ENCODE data around the gene RUVBL1.
"Not testable (repeated sequence)": the region's sequence is repeated elsewhere in the genome, so short reads cannot be mapped to it uniquely, and the experiment has no call there.

RUVBL1 gene

DNA sequence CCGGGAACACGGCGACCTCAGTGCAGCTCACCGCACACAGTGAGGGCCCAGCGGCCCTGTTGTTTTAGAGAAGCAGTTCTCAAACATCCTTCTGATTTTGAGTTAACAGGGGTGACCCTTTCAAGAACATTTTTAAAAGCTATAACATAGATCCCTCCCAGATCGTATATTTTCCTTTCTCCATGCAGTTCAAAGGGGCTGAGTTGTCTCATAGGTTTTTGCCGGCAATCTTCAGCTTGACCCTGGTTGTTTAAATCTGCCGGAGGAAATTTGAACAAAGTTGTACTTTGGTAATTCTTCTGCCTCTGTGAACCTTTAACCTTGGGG is 44.0 kb upstream of the RUVBL1 start:
- no peak overlapping the region for H3K4me3 ChIP-seq (ENCODE audit: low read depth, low read length)
- H3K27me3 ChIP-seq (replicated peaks): no peaks in the 10 kb centered on the region
- no peak for DNase-seq
- H3K27ac ChIP-seq: no peak overlapping the region
- no peaks in the 10 kb centered on the region for H3K36me3 ChIP-seq (replicated peaks)
- in situ Hi-C loops (cut with HindIII; ENCODE audit: low pct_ligation_motif_present, low sequenced_read_pairs): loop anchor here (25.0 kb wide), 1 partner anchor 420 kb away; no protein-coding TSS in a partner anchor
- TF ChIP-seq, protein P1, sequence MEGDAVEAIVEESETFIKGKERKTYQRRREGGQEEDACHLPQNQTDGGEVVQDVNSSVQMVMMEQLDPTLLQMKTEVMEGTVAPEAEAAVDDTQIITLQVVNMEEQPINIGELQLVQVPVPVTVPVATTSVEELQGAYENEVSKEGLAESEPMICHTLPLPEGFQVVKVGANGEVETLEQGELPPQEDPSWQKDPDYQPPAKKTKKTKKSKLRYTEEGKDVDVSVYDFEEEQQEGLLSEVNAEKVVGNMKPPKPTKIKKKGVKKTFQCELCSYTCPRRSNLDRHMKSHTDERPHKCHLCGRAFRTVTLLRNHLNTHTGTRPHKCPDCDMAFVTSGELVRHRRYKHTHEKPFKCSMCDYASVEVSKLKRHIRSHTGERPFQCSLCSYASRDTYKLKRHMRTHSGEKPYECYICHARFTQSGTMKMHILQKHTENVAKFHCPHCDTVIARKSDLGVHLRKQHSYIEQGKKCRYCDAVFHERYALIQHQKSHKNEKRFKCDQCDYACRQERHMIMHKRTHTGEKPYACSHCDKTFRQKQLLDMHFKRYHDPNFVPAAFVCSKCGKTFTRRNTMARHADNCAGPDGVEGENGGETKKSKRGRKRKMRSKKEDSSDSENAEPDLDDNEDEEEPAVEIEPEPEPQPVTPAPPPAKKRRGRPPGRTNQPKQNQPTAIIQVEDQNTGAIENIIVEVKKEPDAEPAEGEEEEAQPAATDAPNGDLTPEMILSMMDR (IDR thresholded peaks at IDR 0.05; ENCODE audit: low read depth, low read length, missing control alignments): no peak

DNA sequence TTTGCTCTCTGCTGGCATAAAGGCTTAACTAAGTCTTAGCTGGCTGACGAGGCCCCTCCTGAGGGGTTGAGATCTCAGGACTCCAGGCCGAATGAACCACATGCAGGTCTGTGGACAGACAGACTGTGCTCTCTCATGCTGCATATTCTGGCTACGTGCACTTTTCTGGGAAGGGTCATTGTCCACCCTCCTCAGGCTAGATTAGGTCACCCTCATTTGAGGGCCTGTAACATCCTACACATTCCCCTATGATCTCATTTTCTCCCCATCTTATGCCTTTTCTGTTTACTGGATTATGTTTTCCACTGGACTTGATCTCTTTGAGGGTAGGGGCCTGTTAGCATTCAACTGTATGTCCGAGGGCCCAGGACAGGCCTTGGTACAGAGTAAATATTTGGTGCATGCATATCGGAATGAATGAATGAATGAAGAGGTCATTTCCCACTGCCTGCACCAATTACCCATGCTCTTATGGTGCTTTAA is 43.4 kb upstream of the RUVBL1 start:
- H3K27ac ChIP-seq: no peak overlapping the region
- TF ChIP-seq, protein P1 (IDR thresholded peaks at IDR 0.05; ENCODE audit: low read depth, low read length, missing control alignments): no peak
- no peaks in the 10 kb centered on the region for H3K27me3 ChIP-seq (replicated peaks)
- no peak overlapping the region for H3K4me3 ChIP-seq (ENCODE audit: low read depth, low read length)
- in situ Hi-C loops (cut with HindIII; ENCODE audit: low pct_ligation_motif_present, low sequenced_read_pairs): loop anchor here (25.0 kb wide), 1 partner anchor 420 kb away; no protein-coding TSS in a partner anchor
- H3K36me3 ChIP-seq (replicated peaks): no peaks in the 10 kb centered on the region
- no peak for DNase-seq

DNA sequence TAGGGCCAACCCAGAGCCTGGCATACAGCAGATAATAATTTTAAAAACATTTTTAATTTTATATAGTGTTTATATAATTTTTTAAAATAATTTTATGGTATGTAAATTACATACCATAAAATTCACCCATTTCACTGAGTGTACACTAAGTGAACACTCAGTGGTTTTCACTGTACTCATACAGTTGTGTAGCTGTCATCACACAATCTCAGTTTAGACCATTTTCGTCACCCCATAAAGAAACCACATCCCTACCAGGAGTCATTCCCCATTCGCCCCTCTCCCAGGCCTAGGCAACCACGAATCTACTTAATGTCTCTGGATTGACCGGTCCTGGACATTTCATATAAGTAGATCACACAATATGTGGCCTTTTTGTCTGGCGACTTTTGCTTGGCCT is 39.8 kb upstream of the RUVBL1 start:
- H3K27me3 ChIP-seq (replicated peaks): no peaks in the 10 kb centered on the region
- no peak for DNase-seq
- H3K4me3 ChIP-seq (ENCODE audit: low read depth, low read length): no peak overlapping the region
- in situ Hi-C loops (cut with HindIII; ENCODE audit: low pct_ligation_motif_present, low sequenced_read_pairs): loop anchor here (25.0 kb wide), 1 partner anchor 424 kb away; no protein-coding TSS in a partner anchor
- H3K27ac ChIP-seq: no peak overlapping the region
- no peaks in the 10 kb centered on the region for H3K36me3 ChIP-seq (replicated peaks)
- TF ChIP-seq, protein P1 (IDR thresholded peaks at IDR 0.05; ENCODE audit: low read depth, low read length, missing control alignments): no peak

DNA sequence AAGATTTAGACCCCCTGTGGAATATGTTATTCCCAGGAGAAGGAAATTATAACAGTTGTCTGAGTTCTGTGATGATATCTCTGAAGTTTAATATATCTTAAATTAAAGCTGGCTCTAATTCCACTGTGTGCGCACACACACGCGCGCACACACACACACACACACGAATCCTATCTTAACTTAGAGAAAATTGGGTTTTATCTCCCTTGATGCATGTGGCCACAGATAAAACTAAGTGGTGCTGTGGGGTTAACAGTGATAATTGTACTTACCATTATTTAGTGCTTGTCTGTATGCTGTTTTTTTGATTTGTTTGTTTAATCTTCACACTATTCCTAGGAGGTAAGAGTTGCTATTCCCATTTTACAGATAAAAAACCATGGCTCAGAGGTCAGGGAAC is 37.0 kb upstream of the RUVBL1 start:
- Histone ChIP-seq H3K27me3 (replicated peaks) (no peaks in the 10 kb centered on the region), H3K27ac (no peak overlapping the region), H3K36me3 (replicated peaks) (no peaks in the 10 kb centered on the region), H3K4me3 (ENCODE audit: low read depth, low read length) (no peak overlapping the region)
- DNase-seq: no peak
- TF ChIP-seq, protein P1 (IDR thresholded peaks at IDR 0.05; ENCODE audit: low read depth, low read length, missing control alignments): no peak
- in situ Hi-C loops (cut with HindIII; ENCODE audit: low pct_ligation_motif_present, low sequenced_read_pairs): loop anchor here (25.0 kb wide), 1 partner anchor 427 kb away; no protein-coding TSS in a partner anchor

DNA sequence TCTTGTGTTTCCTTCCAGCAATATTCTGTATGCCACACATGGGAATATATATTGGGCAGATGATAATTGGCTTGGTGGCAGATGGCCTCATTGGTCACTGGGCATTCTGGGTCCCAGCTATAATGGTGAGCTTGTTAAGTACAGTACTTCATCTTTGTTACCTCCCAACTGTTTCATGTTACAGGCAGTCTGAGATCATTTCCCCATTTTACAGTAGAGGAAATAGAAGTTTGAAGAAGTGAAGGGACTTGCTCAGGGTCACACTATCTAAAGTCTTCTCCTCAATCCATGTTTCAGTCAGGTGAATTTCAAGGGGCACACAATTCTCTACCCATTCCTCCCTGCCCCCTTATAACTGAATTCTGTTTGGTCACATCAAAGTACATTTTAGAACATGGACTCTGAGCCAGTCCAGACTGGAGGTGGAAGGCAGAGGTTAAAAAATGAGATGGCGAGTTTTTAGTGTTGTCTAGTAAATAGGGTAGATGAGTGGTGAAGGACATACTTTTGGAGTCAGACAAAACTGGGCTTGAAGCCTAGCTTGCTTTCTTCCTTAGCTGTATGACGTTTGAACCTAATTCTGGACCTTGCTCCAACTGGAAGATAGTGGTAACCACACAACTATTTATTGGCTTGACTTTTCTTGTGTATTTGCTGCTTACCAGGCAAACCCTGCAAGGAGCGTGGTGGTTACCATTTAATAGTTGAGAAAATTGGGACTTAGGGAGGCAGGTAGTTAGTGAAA is 32.2 kb upstream of the RUVBL1 start:
- H3K27ac ChIP-seq: no peak overlapping the region
- no peak overlapping the region for H3K4me3 ChIP-seq (ENCODE audit: low read depth, low read length)
- in situ Hi-C loops (cut with HindIII; ENCODE audit: low pct_ligation_motif_present, low sequenced_read_pairs): loop anchor here (25.0 kb wide), 1 partner anchor 432 kb away; no protein-coding TSS in a partner anchor
- no peaks in the 10 kb centered on the region for H3K36me3 ChIP-seq (replicated peaks)
- no peak for DNase-seq
- TF ChIP-seq, protein P1 (IDR thresholded peaks at IDR 0.05; ENCODE audit: low read depth, low read length, missing control alignments): no peak
- no peaks in the 10 kb centered on the region for H3K27me3 ChIP-seq (replicated peaks)

DNA sequence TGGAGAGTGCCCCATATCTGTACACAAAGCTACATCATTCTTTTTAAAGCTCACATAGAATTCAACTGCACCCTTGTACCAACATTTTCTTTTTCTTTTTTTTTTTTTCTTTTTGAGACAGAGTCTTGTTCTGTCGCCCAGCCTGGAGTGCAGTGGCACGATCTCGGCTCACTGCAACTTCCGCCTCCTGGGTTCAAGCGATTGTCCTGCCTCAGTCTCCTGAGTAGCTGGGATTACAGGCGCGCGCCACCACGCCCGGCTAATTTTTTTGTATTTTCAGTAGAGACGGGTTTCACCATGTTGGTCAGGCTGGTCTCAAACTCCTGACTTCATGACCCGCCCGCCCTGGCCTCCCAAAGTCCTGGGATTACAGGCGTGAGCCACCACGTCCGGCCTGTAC is 30.7 kb upstream of the RUVBL1 start:
- H3K27me3 ChIP-seq (replicated peaks); DNase-seq; H3K36me3 ChIP-seq (replicated peaks); H3K27ac ChIP-seq: not testable (repeated sequence)
- in situ Hi-C loops (cut with HindIII; ENCODE audit: low pct_ligation_motif_present, low sequenced_read_pairs): loop anchor here (25.0 kb wide), 1 partner anchor 433 kb away; no protein-coding TSS in a partner anchor
- peak overlapping the region; percentile 75 for H3K4me3 ChIP-seq (ENCODE audit: low read depth, low read length)
